ENCODE results near the gene CFAP77.

Gene CFAP77

GRCh38 chr9:132600326-132600984, 190.4 kb downstream of the CFAP77 start:
- Histone ChIP-seq H3K27me3 (replicated peaks; ENCODE audit: control insufficient read depth, insufficient read depth, low read length) (no peaks in the 10 kb centered on the region), H3K36me3 (ENCODE audit: control insufficient read depth, insufficient read depth, low read length) (peaks cover 16% of the 10 kb centered on the region), H3K4me3 (replicated peaks; ENCODE audit: low read depth, low read length) (no peak overlapping the region)
- DNase-seq (ENCODE audit: extremely low read depth, insufficient read length), result no peak
- no peak for TF ChIP-seq CTCF (IDR thresholded peaks at IDR 0.05; ENCODE audit: insufficient read depth, low read length, poor library complexity, severe bottlenecking)

GRCh38 chr9:132602207-132602606, 192.2 kb downstream of the CFAP77 start:
- DNase-seq (ENCODE audit: extremely low read depth, insufficient read length), result no peak
- no peak for TF ChIP-seq CTCF (IDR thresholded peaks at IDR 0.05; ENCODE audit: insufficient read depth, low read length, poor library complexity, severe bottlenecking)
- no peak overlapping the region for H3K4me3 ChIP-seq (replicated peaks; ENCODE audit: low read depth, low read length)
- no peaks in the 10 kb centered on the region for H3K27me3 ChIP-seq (replicated peaks; ENCODE audit: control insufficient read depth, insufficient read depth, low read length)
- peaks cover 20% of the 10 kb centered on the region for H3K36me3 ChIP-seq (ENCODE audit: control insufficient read depth, insufficient read depth, low read length)

- H3K4me3 ChIP-seq (replicated peaks; ENCODE audit: low read depth, low read length), result no peak overlapping the region
- H3K27me3 ChIP-seq (replicated peaks; ENCODE audit: control insufficient read depth, insufficient read depth, low read length), result no peaks in the 10 kb centered on the region
- no peak for DNase-seq (ENCODE audit: extremely low read depth, insufficient read length)
- H3K36me3 ChIP-seq (ENCODE audit: control insufficient read depth, insufficient read depth, low read length), result peaks cover 24% of the 10 kb centered on the region
- no peak for TF ChIP-seq CTCF (IDR thresholded peaks at IDR 0.05; ENCODE audit: insufficient read depth, low read length, poor library complexity, severe bottlenecking)
Observed at GRCh38 chr9:132605387-132605786, 195.4 kb downstream of the CFAP77 start.

- Histone ChIP-seq H3K27me3 (replicated peaks; ENCODE audit: control insufficient read depth, insufficient read depth, low read length) (no peaks in the 10 kb centered on the region), H3K4me3 (replicated peaks; ENCODE audit: low read depth, low read length) (no peak overlapping the region), H3K36me3 (ENCODE audit: control insufficient read depth, insufficient read depth, low read length) (peaks cover 20% of the 10 kb centered on the region)
- TF ChIP-seq CTCF (IDR thresholded peaks at IDR 0.05; ENCODE audit: insufficient read depth, low read length, poor library complexity, severe bottlenecking), result no peak
- DNase-seq (ENCODE audit: extremely low read depth, insufficient read length), result no peak
Observed at GRCh38 chr9:132606066-132606465, 196.1 kb downstream of the CFAP77 start.

GRCh38 chr9:132609184-132609583, 199.2 kb downstream of the CFAP77 start:
- Histone ChIP-seq H3K4me3 (replicated peaks; ENCODE audit: low read depth, low read length) (no peak overlapping the region), H3K36me3 (ENCODE audit: control insufficient read depth, insufficient read depth, low read length) (peaks cover 24% of the 10 kb centered on the region), H3K27me3 (replicated peaks; ENCODE audit: control insufficient read depth, insufficient read depth, low read length) (no peaks in the 10 kb centered on the region)
- no peak for DNase-seq (ENCODE audit: extremely low read depth, insufficient read length)
- TF ChIP-seq CTCF (IDR thresholded peaks at IDR 0.05; ENCODE audit: insufficient read depth, low read length, poor library complexity, severe bottlenecking), result no peak

GRCh38 chr9:132609829-132610228, 199.8 kb downstream of the CFAP77 start:
- no peak for TF ChIP-seq CTCF (IDR thresholded peaks at IDR 0.05; ENCODE audit: insufficient read depth, low read length, poor library complexity, severe bottlenecking)
- Histone ChIP-seq H3K4me3 (replicated peaks; ENCODE audit: low read depth, low read length) (no peak overlapping the region), H3K27me3 (replicated peaks; ENCODE audit: control insufficient read depth, insufficient read depth, low read length) (no peaks in the 10 kb centered on the region), H3K36me3 (ENCODE audit: control insufficient read depth, insufficient read depth, low read length) (peaks cover 24% of the 10 kb centered on the region)
- DNase-seq (ENCODE audit: extremely low read depth, insufficient read length), result no peak

All from GM06990 (cell line).